GM21515 (cell line): Measurements from ENCODE around the gene DBH.

Experiments used
- ATAC-seq: cut with Tn5 transposase; IDR thresholded peaks from one replicate; pipeline ENCODE4 v1.9.1; 2021; ENCODE audit not compliant: unreplicated experiment

The DBH gene

DNA sequence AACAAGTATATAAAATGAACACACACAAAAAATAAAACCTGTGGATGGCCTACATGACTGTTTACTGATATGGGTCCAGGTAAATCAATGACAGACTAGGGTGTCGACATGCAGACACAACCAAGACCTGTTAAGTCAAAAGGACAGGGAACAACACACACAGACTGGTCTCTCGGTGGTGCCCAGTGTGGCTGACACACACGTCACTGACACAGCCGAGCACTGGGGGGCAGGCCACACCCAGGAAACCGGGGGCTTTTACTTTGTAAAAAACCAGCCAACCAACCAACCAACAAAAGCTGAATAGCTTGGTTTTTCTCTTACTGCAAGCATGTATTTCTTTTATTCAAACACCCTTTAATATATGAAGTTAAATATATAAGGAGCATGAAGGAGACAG, 31.9 kb upstream of the DBH start:
- ATAC-seq, result no peak

DNA sequence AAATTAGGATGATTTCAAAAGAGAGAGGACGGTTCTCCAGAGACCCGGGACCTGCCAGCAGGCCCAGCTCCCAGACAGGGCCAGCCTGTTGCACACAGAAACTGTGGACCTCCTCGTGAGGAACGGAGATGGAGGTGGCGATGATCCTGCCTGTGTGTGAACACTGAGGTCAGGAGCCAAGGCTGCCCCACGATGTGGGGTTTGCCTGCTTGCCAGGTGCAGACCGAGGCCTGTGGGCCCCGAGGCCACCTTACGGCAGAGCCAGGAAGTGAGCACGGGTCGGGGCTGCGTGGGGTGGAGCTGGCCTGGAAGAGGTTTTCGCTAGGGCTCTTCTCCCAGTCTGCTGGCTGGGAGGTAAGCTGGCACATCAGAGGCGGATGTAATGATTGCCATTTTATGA, 31.3 kb upstream of the DBH start:
- no peak for ATAC-seq

DNA sequence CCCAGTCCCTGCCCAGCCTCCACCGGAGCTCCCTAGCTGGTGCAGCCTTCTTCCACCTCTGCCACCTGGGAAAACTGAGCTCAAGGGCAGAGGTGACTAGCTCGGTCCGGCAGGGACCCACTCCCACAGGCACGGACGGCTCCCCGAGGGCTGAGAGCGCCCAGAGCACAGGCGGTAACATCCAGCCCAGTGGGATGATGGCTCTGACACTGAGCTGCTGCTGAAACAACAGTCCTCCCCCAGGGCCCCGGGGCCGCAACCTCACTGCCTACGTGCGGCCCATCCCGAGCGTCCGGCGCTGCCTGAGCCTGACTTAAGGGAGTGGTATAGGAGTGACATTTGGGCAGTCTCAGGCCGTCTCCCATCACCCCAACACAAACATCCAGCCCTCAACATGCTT, 30.7 kb upstream of the DBH start:
- no peak for ATAC-seq

DNA sequence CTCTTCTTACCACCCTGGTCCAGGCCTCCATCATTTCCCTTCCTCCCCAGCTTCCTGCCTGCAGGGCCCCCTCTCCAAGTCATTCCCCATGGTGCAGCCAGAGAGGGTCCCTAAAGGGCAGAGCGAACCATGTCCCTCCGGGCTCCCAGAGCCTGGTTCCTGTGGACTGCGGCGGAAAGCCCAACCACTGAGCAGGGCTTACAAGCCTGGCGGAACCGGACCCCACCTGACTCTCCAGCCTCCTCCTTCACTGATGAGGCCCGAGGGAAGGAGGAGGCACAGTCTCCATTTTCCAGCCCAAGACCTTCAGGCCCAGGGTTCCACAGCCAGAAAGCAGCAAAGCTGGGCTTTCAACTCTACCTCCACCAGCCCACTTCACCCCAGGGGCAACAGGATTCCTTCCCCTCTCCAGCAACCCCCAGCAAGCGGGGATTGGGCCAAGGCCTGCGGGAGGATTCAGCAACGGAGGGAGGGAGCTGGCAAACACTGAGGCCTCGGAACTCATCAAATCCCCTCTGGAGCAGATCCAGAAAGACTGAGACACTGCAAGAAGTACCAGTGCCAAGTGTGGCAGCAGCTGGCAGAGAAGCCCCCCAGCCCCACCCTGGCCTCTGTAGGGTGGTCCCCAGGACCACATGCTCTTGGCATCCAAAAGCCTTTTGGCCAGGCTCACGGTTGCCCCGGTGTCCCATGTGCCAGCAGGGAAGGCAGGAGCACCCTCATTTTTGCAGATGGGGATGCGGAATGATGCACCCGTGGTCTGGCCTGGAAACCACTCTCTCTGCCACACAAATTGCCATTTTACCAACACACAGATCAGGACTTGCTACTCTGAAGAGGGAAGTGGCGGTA, 30.1 kb upstream of the DBH start:
- no peak for ATAC-seq

DNA sequence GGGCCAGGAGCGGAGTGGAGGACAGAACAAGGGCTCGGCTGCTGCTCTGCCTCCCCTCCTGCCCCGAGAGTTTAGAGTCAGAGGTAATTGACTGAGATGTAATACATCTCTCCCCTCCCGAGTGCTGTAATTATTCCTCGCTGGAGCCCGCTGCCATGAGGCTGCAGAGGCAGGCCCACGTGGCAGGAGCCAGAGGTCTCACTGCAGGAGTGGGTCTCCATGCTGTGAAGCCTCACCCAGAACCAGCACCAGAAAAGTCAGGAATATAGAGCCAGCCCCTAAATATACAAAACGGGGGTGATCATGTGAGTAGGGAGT, 29.5 kb upstream of the DBH start:
- ATAC-seq, result no peak

DNA sequence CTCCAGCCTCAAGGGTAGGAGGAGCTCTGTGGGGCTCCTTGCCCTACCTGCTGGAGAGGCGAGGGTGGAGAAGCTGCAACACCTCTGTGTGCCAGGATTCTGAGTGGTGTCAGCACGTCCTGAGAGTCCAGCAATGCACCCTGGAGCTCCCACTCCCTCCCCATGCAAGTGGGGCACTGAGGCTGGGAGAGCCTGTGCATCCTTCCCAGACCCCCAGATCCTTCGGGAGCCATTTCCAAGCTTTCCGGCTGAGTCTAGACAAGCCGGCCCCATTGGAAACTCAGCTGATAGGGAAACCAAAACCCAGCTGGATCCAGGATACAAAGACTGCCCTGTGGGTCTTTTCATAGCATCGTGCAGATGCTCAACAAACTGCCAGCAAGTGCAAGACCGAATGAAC, 28.8 kb upstream of the DBH start:
- no peak for ATAC-seq

DNA sequence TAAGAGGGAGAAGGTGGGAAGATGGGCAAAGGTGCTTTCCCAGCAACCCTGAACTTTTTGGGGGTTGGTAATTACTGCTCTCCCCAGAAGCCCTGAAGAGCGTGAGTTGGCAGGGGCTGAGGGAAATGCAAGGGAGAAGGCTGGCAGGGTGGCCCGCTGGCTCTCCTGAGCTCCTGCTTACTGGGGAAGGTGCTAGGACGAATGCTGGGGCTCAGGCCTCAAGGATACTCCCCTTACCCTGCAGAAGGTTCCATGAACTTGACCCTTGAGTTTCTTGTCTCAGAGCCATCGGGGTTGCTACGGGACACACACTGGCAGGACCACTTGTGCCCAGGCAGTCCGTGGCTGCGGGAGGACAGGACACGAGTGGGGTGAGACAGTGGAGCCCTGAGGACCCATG, 28.2 kb upstream of the DBH start:
- ATAC-seq, result no peak

DNA sequence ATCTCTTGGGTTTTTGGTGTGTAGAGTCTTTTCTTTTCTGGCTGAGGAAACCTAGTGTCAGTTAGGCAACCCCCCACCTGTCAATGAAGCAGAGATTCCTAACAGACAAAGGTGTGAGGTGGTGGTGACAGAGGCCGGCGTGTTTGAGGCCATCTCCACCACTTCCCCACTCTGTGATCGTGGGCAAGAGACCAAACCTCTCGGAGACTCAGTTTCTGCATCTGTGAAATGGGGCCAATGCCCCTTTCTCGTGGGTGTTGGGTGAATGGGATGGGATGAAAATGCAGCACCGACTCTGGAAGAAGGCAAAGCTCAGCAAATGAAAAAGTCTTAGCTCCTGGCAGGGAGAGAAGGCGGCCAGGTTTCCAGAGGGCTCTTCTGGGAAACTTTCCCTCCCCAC, 27.8 kb upstream of the DBH start:
- ATAC-seq, result no peak

DNA sequence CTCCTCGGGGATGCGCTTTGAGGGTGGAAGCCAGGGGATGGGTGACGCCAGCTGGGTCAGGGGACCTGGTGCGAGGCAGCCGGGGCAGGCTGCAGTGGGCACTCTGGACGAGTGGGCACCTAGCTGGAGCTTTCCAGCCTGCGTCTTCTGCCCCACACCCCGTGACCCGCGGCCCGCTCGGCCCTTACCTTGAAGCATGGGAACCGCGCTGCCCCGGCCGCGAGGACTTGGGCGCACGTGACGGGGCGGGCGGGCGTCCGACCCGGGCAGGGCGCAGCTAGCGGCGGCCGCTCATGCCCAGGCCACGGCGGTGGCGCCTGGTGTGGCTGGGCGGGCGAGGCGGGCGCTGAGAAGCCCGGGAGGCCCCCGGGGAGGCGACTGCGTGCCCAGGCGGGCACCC, 27.3 kb upstream of the DBH start:
- ATAC-seq, result no peak

DNA sequence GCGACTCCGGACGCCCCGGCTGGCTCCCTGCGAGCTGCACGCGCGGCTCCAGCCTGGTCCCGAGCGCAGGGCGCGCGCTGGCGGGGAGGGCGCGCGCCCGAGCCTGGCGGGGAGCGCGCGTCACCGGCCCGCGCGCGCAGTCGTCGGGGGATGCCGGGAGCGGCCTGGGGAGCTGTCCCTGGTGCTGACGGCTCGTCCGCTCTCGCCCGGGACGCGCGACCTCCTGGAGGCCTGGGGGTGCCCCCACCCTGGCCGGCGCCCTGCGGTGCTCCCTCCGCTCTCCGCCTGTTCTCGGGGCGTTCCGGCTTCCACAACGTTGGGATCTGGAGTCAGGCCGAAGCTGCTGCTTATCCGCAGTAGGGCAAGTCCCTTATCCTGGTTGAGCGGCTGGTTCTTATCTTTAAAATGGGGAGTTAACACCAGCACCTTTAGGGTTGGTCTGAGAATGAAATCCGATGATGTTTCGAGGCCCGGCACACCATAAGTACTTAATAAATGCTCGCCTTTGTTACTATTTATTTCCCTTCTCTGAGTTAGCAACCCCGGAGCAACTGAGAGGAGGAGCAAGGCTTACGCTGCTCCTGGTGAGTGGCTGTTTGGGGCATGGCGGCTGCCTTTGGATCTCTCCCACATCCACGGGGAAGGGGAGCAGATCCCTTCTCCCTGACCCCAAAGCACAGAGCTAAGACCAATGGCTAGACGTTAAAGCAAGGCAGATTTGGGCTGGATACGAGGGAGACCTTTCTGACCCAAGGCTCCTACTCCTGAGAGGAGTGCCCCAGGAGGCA, 26.7 kb upstream of the DBH start, which contains the start of gene FAM163B:
Gene FAM163B (minus strand): TSS at position 79 of the 788 bp plus-strand sequence. CDS start 29,166 bp downstream, outside the sequence.
- ATAC-seq, result no peak

DNA sequence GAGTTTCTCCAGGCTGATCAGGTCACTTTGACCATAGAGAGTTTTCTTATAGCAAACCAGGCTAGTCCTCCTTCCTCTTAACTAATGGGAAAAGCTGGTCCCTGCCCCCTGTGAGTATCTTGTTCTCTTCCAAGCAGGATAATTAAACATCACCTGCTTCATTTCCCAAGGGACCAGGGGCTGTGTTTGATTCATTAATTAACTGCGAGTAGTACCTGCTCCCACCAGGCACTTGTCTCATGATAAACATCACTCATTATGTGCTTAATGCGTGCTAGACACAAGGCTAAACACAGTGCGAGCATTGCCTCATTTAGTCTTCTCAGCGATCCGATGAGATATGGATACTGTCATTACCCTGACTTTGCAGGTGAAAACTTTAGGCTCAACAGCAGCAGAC, 25.3 kb upstream of the DBH start:
- ATAC-seq, result no peak

DNA sequence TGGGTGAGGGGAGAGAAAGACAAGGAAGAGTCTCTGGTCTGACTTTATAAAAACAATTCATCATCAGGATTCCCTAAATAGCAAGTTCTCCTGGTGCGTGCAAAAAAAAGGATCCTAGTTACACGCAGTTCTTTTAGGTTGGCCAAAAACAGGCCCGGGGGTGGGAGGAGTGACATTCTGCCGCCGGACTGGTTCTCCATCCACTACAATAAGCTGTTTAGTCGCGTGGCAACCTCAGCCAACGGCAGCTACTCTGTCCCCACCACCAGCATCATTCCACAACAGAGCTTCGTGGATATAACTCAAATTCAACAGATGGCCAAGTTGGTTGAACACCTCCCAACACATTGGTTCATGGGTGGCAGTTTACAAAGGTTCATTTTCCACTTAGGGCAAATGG, 24.1 kb upstream of the DBH start:
- no peak for ATAC-seq

DNA sequence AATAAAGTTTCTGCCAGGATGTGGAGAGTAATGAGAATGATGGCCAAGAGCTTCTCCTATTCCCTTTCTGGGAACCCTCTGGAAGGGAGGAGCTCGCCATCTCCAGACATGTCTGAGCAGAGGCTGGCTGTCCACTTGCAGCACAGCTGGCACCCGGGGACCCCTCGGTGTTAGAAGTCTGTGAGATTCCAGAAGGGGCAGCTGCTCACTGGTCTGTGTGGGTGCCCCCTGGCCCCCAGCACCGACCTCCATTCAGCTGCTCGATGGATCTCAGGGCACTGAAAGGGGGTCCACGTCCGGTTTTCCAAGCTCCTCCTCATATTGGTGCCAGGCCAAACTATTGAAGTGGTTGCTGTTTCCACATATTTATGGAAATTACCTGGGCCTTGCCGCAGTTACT, 23.3 kb upstream of the DBH start:
- ATAC-seq, result no peak

DNA sequence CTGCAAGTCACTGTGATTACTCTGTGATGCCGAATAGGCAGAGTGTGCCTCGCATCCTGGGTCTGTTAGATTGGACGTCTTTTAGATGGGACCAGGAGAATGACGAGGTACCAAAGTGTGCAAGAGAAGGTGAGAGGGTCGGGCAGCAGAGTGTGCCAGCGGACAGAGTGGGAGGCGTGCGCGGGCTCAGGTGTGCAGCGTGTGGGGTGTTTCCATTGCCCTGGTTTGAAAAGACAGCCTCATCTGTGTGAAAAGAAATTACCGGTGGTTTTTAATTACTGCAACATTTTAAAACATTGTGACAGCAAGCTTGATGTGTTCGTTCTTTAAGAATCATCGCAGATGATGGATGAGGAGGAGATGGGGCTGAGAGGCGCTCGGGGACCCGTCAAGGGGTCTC, 22.7 kb upstream of the DBH start:
- ATAC-seq, result no peak

DNA sequence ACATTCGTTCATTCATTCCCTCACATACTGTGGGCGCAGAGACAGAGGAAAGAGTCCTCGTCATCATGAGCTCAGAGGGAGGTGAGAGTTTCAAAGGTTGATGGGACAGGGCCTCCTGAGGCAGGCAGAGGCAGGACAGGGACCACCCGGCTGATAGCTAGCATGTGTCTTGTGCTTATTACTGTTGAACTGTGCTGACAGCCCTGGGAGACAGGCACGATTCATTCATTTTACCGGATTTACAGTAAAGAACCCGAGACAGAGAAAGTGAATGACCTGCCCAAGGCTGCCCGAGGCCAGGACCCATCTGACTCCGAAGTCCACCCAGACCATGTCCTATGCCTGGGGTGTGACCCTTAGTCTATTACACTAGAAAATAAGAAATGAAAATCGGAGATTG, 22.1 kb upstream of the DBH start:
- ATAC-seq, result no peak

DNA sequence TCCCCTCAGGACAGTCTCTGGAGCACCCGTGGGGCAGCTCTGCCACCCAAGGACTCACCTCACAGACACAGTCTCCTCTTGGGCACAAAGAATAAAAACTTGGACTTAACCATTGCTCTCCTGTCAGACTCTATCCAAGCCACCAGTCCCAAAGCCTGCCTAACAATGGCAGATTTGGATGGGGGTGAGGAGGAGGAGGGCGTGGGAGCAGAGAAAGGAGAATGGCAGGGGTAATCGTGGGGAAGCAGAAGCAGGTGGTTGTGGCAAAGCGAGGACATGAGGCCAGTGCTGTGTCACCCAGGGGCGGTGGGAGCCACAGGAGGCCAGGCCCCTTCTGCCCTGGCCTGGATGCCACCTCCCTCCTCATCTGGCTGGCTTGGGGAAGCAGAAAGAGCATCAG, 21.5 kb upstream of the DBH start:
- ATAC-seq, result no peak

DNA sequence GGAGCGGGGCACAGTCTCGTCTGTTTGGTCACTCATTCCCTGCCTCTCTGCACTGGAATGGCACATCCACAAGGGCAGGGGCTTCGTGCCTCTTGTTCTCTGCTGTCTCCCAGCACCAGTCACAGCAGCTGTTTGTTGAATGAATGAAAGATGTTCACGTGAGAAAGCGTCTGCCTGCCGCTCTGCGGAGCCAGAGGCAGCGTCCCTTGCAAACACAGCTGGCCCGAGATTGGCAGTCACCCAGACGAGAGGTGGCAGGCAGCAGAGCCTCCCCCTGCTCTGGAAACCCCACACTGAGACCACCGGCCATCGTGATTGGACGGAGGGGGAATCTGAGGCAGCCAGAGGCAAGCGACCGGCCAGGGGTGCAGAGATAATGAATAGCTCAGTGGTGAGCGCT, 21.0 kb upstream of the DBH start:
- ATAC-seq, result no peak

DNA sequence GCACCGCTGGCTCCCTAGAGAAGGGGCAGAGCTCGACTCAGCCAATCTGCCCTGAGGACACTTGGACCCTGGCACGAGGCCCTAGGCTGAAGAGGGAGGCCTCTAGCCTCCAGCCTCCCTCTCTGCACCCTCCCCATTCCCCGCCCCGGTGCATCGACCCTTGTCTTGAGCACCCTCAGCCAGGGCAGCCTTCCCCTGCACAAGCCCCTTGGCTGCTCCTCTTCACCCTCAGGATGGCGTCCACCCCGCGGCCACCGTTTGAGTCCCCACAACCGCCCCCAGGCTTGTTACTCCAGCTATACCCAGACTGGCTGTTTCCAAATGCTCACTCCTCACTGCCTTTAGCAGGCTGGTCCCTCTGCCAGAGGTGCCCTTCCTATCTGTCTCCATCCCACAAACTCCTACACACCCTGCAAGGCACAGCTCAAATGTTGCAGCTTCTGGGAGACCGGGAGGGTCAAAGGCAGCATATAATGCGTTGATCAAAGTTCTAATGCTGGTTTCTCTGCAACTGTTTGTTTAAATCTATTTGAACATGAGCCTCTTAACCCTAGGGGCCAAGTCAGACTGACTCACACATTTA, 20.5 kb upstream of the DBH start:
- ATAC-seq, result no peak

DNA sequence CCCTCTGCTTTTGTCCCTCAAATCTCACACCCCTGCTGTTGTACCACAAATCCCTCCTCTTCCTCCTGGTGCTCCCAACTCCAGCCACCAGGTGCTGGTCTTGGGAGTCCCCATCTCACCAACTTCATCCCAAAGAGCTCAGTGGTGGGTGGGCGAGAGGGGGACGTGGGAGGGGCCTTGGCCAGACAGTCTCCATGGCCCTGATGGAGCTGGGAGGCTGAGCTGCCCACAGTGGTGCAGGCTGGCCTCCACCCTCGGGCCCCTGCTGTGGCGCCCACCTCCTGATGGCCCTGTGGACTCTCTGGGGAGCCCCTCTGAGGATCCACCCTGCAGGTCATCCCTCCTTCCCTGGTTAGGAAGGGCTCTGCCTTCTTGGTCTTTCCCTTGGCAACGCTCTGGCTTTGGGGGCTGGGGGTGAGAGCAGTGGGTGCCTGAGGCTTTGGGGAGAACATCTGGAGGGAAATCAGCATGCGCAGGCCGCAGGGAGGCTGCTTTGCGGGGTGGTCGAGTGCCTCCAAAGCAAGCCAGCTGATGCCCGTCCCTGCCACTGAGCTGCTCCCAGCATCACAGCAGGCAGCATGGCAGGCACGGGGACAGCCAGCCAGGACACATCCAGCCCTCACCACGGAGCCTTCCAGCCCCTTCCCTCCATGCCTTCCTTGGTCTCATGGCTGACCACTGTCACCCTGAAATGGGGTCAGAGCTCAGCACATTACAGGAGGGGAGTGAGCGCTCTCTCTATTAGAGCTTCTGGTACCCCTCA, 19.3 kb upstream of the DBH start:
- no peak for ATAC-seq

DNA sequence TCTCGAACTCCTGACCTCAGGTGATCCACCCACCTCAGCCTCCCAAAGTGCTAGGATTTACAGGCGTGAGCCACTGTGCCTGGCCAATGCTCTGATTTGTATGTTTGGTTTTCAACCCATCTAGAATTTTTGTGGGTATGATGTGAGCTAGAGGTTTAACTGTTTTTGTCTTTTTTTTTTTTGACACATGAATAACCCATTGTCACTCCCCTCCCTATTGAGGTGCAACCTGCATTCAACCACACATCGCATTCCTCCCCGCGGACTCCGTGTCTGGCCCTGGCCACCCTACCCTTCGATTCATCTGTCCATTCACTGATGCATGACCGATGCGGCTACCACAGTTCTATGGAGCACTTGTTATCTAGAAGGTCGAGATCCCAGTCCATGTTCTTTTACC, 17.4 kb upstream of the DBH start:
- no peak for ATAC-seq

DNA sequence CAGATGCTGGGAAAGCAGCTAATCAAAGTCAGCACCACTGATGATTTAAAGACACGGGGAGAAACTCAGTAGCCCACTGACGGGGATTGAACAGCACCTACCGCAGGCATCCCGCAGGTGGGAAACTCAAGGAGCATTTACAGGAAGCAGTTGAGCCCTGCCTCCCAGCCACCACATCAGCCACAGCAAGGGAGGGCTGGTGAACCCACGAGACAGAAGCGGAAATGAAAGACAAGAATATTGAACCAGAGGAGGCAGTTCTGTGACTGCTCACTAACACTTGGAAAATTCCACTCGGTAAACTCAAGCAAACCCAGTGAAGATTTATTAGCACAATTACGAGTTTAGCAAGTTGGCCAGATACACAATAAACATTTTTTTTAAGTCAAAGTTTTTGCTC, 16.4 kb upstream of the DBH start:
- ATAC-seq, result no peak
